Peyer's patch (tissue), 4 donors: ENCODE results near the gene SEPTIN12. TPM values are rescaled to one million over a fixed set of nuclear protein-coding genes. Genes with fewer than 3 reads are reported as not detected.

Experiments
- DNase-seq, 3 donors: peaks; one replicate each; pipeline ENCODE4 v3.0.0-alpha.2; 2017 to 2019
- H3K27ac ChIP-seq, 4 donors: fragments of 200-600 bp; sonication (generic); one replicate each; pipeline ENCODE4 v1.5.1; 2016 to 2019
- H3K27me3 ChIP-seq, 2 donors: fragments of 200-600 bp; sonication (generic); one replicate each; pipeline ENCODE4 v1.5.1; 2019
- H3K36me3 ChIP-seq, 3 donors: fragments of 200-600 bp; sonication (generic); one replicate each; pipeline ENCODE4 v1.5.1; 2016 to 2019
- H3K4me1 ChIP-seq, 4 donors: fragments of 200-600 bp; sonication (generic); one replicate each; pipeline ENCODE4 v1.5.1; 2016 to 2019
- H3K4me3 ChIP-seq, 4 donors: fragments of 200-600 bp; sonication (generic); 1 replicate in 3 of 4; 2 replicates in 1 of 4; pipeline ENCODE4 v1.5.1; 2016 to 2019; ENCODE audit warnings: mild to moderate bottlenecking in 1 of 4
- H3K9me3 ChIP-seq, 4 donors: fragments of 200-600 bp; sonication (generic); one replicate each; pipeline ENCODE4 v1.5.1; 2016 to 2019; ENCODE audit warnings: mild to moderate bottlenecking in 1 of 4
- CTCF ChIP-seq, 6 experiments: fragments of 450-650 bp in 4 of 6; fragments of 200-600 bp in 2 of 6; sonication (generic) in 1 of 6; IDR thresholded peaks; one replicate each; pipeline ENCODE4 v1.5.1; 2017 to 2019; ENCODE audit warnings: antibody characterized with exemption in 6 of 6, mild to moderate bottlenecking in 3 of 6, moderate library complexity in 1 of 6
- POLR2A ChIP-seq, 2 donors: fragments of 450-650 bp; IDR thresholded peaks; one replicate each; pipeline ENCODE4 v1.5.1; 2017; ENCODE audit warnings: antibody characterized with exemption in 2 of 2, mild to moderate bottlenecking in 2 of 2, moderate library complexity in 2 of 2
- total RNA-seq, 4 donors: library from RNA; depleted of rRNA; stranded (reverse); fragments of >200 nt; gene quantifications; one replicate each; pipeline ENCODE4 v1.1.0, GENCODE V29; 2016

The SEPTIN12 gene
- total RNA-seq: not detected

- no peaks in the 10 kb centered on the region for H3K9me3 ChIP-seq
- no peak for DNase-seq
- TF ChIP-seq POLR2A (IDR thresholded peaks at IDR 0.05) (no peak), CTCF (IDR thresholded peaks at IDR 0.05) (no peak)
- no peaks in the 10 kb centered on the region for H3K4me1 ChIP-seq
- no peak within 1 kb of the TSS for H3K4me3 ChIP-seq
- H3K36me3 ChIP-seq: no peaks in the 10 kb centered on the region
- H3K27me3 ChIP-seq: no peaks in the 10 kb centered on the region
- H3K27ac ChIP-seq: no peak within 1 kb of the TSS
Measured at GRCh38 chr16:4787627-4788482, at the start of gene SEPTIN12. SEPTIN12 (minus strand) TSS chr16:4788345; CDS start chr16:4787645, 700 bp downstream.

- Histone ChIP-seq H3K9me3 (no peaks in the 10 kb centered on the region), H3K4me3 (no peak overlapping the region), H3K27me3 (no peaks in the 10 kb centered on the region), H3K36me3 (peaks cover 0 to 78% (median 0%) of the 10 kb centered on the region in 3 donors), H3K27ac (no peak overlapping the region), H3K4me1 (peaks cover 0 to 9% (median 3%) of the 10 kb centered on the region in 4 donors)
- no peak for TF ChIP-seq CTCF (IDR thresholded peaks at IDR 0.05)
- no peak for TF ChIP-seq POLR2A (IDR thresholded peaks at IDR 0.05)
- no peak for DNase-seq
Measured at GRCh38 chr16:4836727-4837126, 48.6 kb upstream of the SEPTIN12 start.

- no peak overlapping the region for H3K27ac ChIP-seq
- no peak overlapping the region for H3K4me3 ChIP-seq
- peaks cover 0 to 9% (median 3%) of the 10 kb centered on the region in 4 donors for H3K4me1 ChIP-seq
- no peaks in the 10 kb centered on the region for H3K27me3 ChIP-seq
- TF ChIP-seq POLR2A (IDR thresholded peaks at IDR 0.05) (no peak), CTCF (IDR thresholded peaks at IDR 0.05) (no peak)
- DNase-seq: peak in 1 of 3 donors; percentile 13
- no peaks in the 10 kb centered on the region for H3K9me3 ChIP-seq
- H3K36me3 ChIP-seq: peaks cover 0 to 79% (median 0%) of the 10 kb centered on the region in 3 donors
Measured at GRCh38 chr16:4833584-4833983, 45.4 kb upstream of the SEPTIN12 start.

- TF ChIP-seq CTCF (IDR thresholded peaks at IDR 0.05): no peak
- TF ChIP-seq POLR2A (IDR thresholded peaks at IDR 0.05): no peak
- Histone ChIP-seq H3K27me3 (no peaks in the 10 kb centered on the region), H3K27ac (no peak overlapping the region), H3K36me3 (peaks cover 0 to 80% (median 0%) of the 10 kb centered on the region in 3 donors), H3K4me3 (no peak overlapping the region), H3K9me3 (no peaks in the 10 kb centered on the region), H3K4me1 (peaks cover 0 to 9% (median 3%) of the 10 kb centered on the region in 4 donors)
- no peak for DNase-seq
Measured at GRCh38 chr16:4832698-4833343, 44.7 kb upstream of the SEPTIN12 start.

- no peak for DNase-seq
- Histone ChIP-seq H3K27me3 (no peaks in the 10 kb centered on the region), H3K9me3 (no peaks in the 10 kb centered on the region), H3K27ac (no peak overlapping the region), H3K4me3 (no peak overlapping the region), H3K4me1 (peaks cover 0 to 9% (median 3%) of the 10 kb centered on the region in 4 donors), H3K36me3 (peaks cover 0 to 81% (median 0%) of the 10 kb centered on the region in 3 donors)
- no peak for TF ChIP-seq CTCF (IDR thresholded peaks at IDR 0.05)
- no peak for TF ChIP-seq POLR2A (IDR thresholded peaks at IDR 0.05)
Measured at GRCh38 chr16:4831616-4832015, 43.5 kb upstream of the SEPTIN12 start.
